Measurements from ENCODE around the gene FHOD1. TPM values are rescaled to one million over a fixed set of nuclear protein-coding genes. Genes with fewer than 3 reads are reported as not detected.

The FHOD1 gene
- total RNA-seq, 1 experiment from 2014 or later, result 96.4 TPM

GRCh38 chr16:67226295-67226803 is 20.9 kb downstream of the FHOD1 start:
- Histone ChIP-seq H3K27ac (ENCODE audit: low read depth, low read length, poor library complexity, severe bottlenecking) (peak overlapping the region; percentile 60), H3K27me3 (replicated peaks; ENCODE audit: insufficient read depth, low read depth, low read length, poor library complexity) (no peaks in the 10 kb centered on the region), H3K4me3 (ENCODE audit: low read depth, low read length, poor library complexity, severe bottlenecking) (peak overlapping the region; percentile 89), H3K36me3 (ENCODE audit: insufficient read depth, low read length, poor library complexity, severe bottlenecking) (peaks cover 33% of the 10 kb centered on the region), H3K4me1 (ENCODE audit: insufficient read depth, low read length, poor library complexity, severe bottlenecking) (peaks cover 17% of the 10 kb centered on the region), H3K9me3 (ENCODE audit: low read depth, low read length, poor library complexity, severe bottlenecking) (no peaks in the 10 kb centered on the region)
- intact Hi-C loops (cut with micrococcal nuclease; ENCODE audit: unreplicated experiment), result loop anchor here (2.0 kb wide), 1 partner anchor 66 kb away; no protein-coding TSS in a partner anchor
- ChIA-PET POLR2A (ENCODE audit: low non-redundant PET) (interaction anchor here (0.6 kb wide), 1 partner anchor 53 kb away, joined by 3 read pairs; no protein-coding TSS in a partner anchor), CTCF (interaction anchor here (0.6 to 1.4 kb wide), 2 partner anchors 24 to 208 kb away, joined by 3 to 4 read pairs; no protein-coding TSS in a partner anchor)
- BruUV-seq (replicated peaks), result TSS peak; percentile 35
- DNase-seq (ENCODE audit: low spot score), result no peak
- TF ChIP-seq CTCF (conservative IDR thresholded peaks at IDR 0.05; ENCODE audit: low read depth, low read length), result no peak
- no peak for TF ChIP-seq EZH2 (IDR thresholded peaks at IDR 0.05; ENCODE audit: borderline replicate concordance, low read depth, low read length, poor library complexity, severe bottlenecking)

GRCh38 chr16:67223992-67224391 is 23.3 kb downstream of the FHOD1 start:
- CTCF ChIA-PET, result no interaction called here
- peaks cover 9% of the 10 kb centered on the region for H3K36me3 ChIP-seq (ENCODE audit: insufficient read depth, low read length, poor library complexity, severe bottlenecking)
- DNase-seq (ENCODE audit: low spot score), result no peak
- peaks cover 17% of the 10 kb centered on the region for H3K4me1 ChIP-seq (ENCODE audit: insufficient read depth, low read length, poor library complexity, severe bottlenecking)
- TF ChIP-seq EZH2 (IDR thresholded peaks at IDR 0.05; ENCODE audit: borderline replicate concordance, low read depth, low read length, poor library complexity, severe bottlenecking), result no peak
- TF ChIP-seq CTCF (conservative IDR thresholded peaks at IDR 0.05; ENCODE audit: low read depth, low read length), result no peak
- no peaks in the 10 kb centered on the region for H3K9me3 ChIP-seq (ENCODE audit: low read depth, low read length, poor library complexity, severe bottlenecking)
- H3K4me3 ChIP-seq (ENCODE audit: low read depth, low read length, poor library complexity, severe bottlenecking), result no peak overlapping the region
- no peaks in the 10 kb centered on the region for H3K27me3 ChIP-seq (replicated peaks; ENCODE audit: insufficient read depth, low read depth, low read length, poor library complexity)
- no TSS peak for BruUV-seq (replicated peaks)
- H3K27ac ChIP-seq (ENCODE audit: low read depth, low read length, poor library complexity, severe bottlenecking), result no peak overlapping the region
- POLR2A ChIA-PET (ENCODE audit: low non-redundant PET), result no interaction called here
- intact Hi-C loops (cut with micrococcal nuclease; ENCODE audit: unreplicated experiment), result no loop called here

- no peaks in the 10 kb centered on the region for H3K9me3 ChIP-seq (ENCODE audit: low read depth, low read length, poor library complexity, severe bottlenecking)
- ChIA-PET POLR2A (ENCODE audit: low non-redundant PET) (no interaction called here), CTCF (no interaction called here)
- intact Hi-C loops (cut with micrococcal nuclease; ENCODE audit: unreplicated experiment), result no loop called here
- H3K4me3 ChIP-seq (ENCODE audit: low read depth, low read length, poor library complexity, severe bottlenecking), result no peak overlapping the region
- TF ChIP-seq EZH2 (IDR thresholded peaks at IDR 0.05; ENCODE audit: borderline replicate concordance, low read depth, low read length, poor library complexity, severe bottlenecking), result no peak
- no peak for TF ChIP-seq CTCF (conservative IDR thresholded peaks at IDR 0.05; ENCODE audit: low read depth, low read length)
- H3K27me3 ChIP-seq (replicated peaks; ENCODE audit: insufficient read depth, low read depth, low read length, poor library complexity), result no peaks in the 10 kb centered on the region
- no TSS peak for BruUV-seq (replicated peaks)
- H3K27ac ChIP-seq (ENCODE audit: low read depth, low read length, poor library complexity, severe bottlenecking), result no peak overlapping the region
- DNase-seq (ENCODE audit: low spot score), result no peak
- H3K4me1 ChIP-seq (ENCODE audit: insufficient read depth, low read length, poor library complexity, severe bottlenecking), result no peaks in the 10 kb centered on the region
- H3K36me3 ChIP-seq (ENCODE audit: insufficient read depth, low read length, poor library complexity, severe bottlenecking), result no peaks in the 10 kb centered on the region
Measured at GRCh38 chr16:67216612-67217490, 30.4 kb downstream of the FHOD1 start.
